H1 (cell line): ENCODE data around the gene DOCK10.

Experiments used
- BRCA1 ChIP-seq: IDR thresholded peaks from 2 replicates; pipeline ENCODE4 v1.6.1; 2012; ENCODE audit warnings: low read depth, low read length, improper control_type of control experiment
- CREB1 ChIP-seq: IDR thresholded peaks from 2 replicates; pipeline ENCODE4 v1.6.1; 2012; ENCODE audit warnings: inconsistent platforms
- GTF2F1 ChIP-seq: IDR thresholded peaks from 2 replicates; pipeline ENCODE4 v1.6.1; 2012; ENCODE audit warnings: low read depth, low read length, improper control_type of control experiment, borderline replicate concordance
- JUND ChIP-seq: IDR thresholded peaks from 2 replicates; pipeline ENCODE4 v1.6.1; 2011; ENCODE audit warnings: mild to moderate bottlenecking, improper control_type of control experiment, low read length
- KDM1A ChIP-seq: fragments of 200-600, 300-600 bp; sonication (generic); IDR thresholded peaks from 2 replicates; pipeline ENCODE4 v1.7.1; 2016; ENCODE audit warnings: mild to moderate bottlenecking, low read length, borderline replicate concordance
- NRF1 ChIP-seq: IDR thresholded peaks from 2 replicates; pipeline ENCODE4 v1.6.1; 2011; ENCODE audit warnings: mild to moderate bottlenecking, low read depth, low read length, improper control_type of control experiment
- PHF8 ChIP-seq: fragments of 200-600 bp; sonication (generic); conservative IDR thresholded peaks from 2 replicates; pipeline ENCODE4 v1.7.1; 2012; ENCODE audit warnings: low read depth, mild to moderate bottlenecking, inconsistent platforms, low read length, moderate library complexity
- POLR2A ChIP-seq, 2 experiments: IDR thresholded peaks; 1 replicate in 1 of 2; 2 replicates in 1 of 2; pipeline ENCODE4 v1.6.1; 2011; ENCODE audit warnings: low read depth in 2 of 2, low read length in 2 of 2, mild to moderate bottlenecking in 2 of 2; ENCODE audit errors: control extremely low read depth in 1 of 2
- POLR2AphosphoS5 ChIP-seq: IDR thresholded peaks from 2 replicates; pipeline ENCODE4 v1.6.1; 2011; ENCODE audit warnings: low read depth, low read length
- RAD21 ChIP-seq, 2 experiments: IDR thresholded peaks in 1 of 2; conservative IDR thresholded peaks in 1 of 2; 2 replicates each; pipeline ENCODE4 v1.6.1; 2011; ENCODE audit warnings: low read depth in 2 of 2, low read length in 2 of 2, improper control_type of control experiment in 1 of 2, inconsistent platforms in 1 of 2, mild to moderate bottlenecking in 1 of 2, moderate library complexity in 1 of 2
- RNF2 ChIP-seq: fragments of 200-900, 300-1000 bp; sonication (generic); IDR thresholded peaks from 2 replicates; pipeline ENCODE4 v1.7.1; 2016; ENCODE audit warnings: borderline replicate concordance, low read depth, mild to moderate bottlenecking, antibody characterized with exemption, low read length; ENCODE audit not compliant: poor library complexity, severe bottlenecking; ENCODE audit errors: missing control alignments
- SP1 ChIP-seq: IDR thresholded peaks from 2 replicates; pipeline ENCODE4 v1.6.1; 2011; ENCODE audit warnings: low read depth, low read length
- TF ChIP-seq, protein P1 (sequence below), 3 experiments: IDR thresholded peaks; 1 replicate in 2 of 3; 2 replicates in 1 of 3; pipeline versions ENCODE4 v1.5.1 to v1.6.1; 2011; ENCODE audit warnings: low read length in 3 of 3, mild to moderate bottlenecking in 3 of 3, inconsistent platforms in 2 of 3, low read depth in 1 of 3, moderate library complexity in 1 of 3; ENCODE audit not compliant: insufficient read depth in 1 of 3; ENCODE audit errors: control extremely low read depth in 1 of 3
- TF ChIP-seq, protein P2 (sequence below): IDR thresholded peaks from 2 replicates; pipeline ENCODE4 v1.6.1; 2012; ENCODE audit warnings: inconsistent platforms

DNA sequence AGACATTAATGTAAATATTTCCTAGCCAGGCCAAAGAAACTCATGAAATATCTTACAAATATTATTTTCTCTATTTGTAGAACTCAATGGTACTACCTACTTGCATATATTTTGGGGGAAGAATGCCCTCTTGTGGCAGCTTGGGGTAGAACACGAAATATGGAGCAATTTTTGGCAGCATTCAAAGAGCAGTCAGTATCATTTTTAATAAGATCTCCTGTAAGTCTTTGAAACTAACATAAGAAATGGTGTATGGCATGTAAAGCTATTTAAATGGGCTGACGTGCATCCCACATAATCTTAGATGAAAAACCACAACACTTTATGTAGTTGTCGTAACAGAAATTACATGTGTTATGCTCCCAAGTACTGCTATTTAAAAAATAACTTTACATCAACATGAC is 263.8 kb downstream of the DOCK10 start:
- TF ChIP-seq RAD21 (IDR thresholded peaks at IDR 0.05 in 1 of 2, conservative IDR thresholded peaks at IDR 0.05 in 1 of 2; ENCODE audit: low read depth in 2 of 2, low read length in 2 of 2) (peak; percentile 76 to 78), CREB1 (no peak), JUND (no peak), KDM1A (no peak), NRF1 (no peak), POLR2A (IDR thresholded peaks at IDR 0.05; ENCODE audit: control extremely low read depth in 1 of 2, low read depth in 2 of 2, low read length in 2 of 2) (no peak), BRCA1 (no peak), SP1 (no peak), POLR2AphosphoS5 (no peak), PHF8 (no peak), RNF2 (no peak), GTF2F1 (no peak)
- TF ChIP-seq, protein P1, sequence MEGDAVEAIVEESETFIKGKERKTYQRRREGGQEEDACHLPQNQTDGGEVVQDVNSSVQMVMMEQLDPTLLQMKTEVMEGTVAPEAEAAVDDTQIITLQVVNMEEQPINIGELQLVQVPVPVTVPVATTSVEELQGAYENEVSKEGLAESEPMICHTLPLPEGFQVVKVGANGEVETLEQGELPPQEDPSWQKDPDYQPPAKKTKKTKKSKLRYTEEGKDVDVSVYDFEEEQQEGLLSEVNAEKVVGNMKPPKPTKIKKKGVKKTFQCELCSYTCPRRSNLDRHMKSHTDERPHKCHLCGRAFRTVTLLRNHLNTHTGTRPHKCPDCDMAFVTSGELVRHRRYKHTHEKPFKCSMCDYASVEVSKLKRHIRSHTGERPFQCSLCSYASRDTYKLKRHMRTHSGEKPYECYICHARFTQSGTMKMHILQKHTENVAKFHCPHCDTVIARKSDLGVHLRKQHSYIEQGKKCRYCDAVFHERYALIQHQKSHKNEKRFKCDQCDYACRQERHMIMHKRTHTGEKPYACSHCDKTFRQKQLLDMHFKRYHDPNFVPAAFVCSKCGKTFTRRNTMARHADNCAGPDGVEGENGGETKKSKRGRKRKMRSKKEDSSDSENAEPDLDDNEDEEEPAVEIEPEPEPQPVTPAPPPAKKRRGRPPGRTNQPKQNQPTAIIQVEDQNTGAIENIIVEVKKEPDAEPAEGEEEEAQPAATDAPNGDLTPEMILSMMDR (IDR thresholded peaks at IDR 0.05; ENCODE audit: control extremely low read depth in 1 of 3, insufficient read depth in 1 of 3, low read depth in 1 of 3, low read length in 3 of 3) = peak in 2 of 3 experiments; percentile 58 to 61; a peak in 2 of 4 replicates
- TF ChIP-seq, protein P2, sequence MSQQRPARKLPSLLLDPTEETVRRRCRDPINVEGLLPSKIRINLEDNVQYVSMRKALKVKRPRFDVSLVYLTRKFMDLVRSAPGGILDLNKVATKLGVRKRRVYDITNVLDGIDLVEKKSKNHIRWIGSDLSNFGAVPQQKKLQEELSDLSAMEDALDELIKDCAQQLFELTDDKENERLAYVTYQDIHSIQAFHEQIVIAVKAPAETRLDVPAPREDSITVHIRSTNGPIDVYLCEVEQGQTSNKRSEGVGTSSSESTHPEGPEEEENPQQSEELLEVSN = no peak
